Posterior cingulate gyrus (tissue), 11 donors: ENCODE results near the gene EGFL6.
"Not testable (repeated sequence)": the region's sequence is repeated elsewhere in the genome, so short reads cannot be mapped to it uniquely, and the experiment has no call there.

Experiments used
- DNase-seq, 10 donors: peaks; one replicate each; pipeline versions ENCODE4 v3.0.0 to v3.0.0-alpha.2; 2020 to 2021; ENCODE audit warnings: mixed read lengths in 3 of 10
- intact Hi-C: fragments of 100-400 bp; cut with DNase I; formaldehyde crosslinking; loops from one replicate; pipeline ENCODE4 v1.15.1; 2023

The EGFL6 gene

GRCh38 chrX:13587786-13588477, 18.5 kb downstream of the EGFL6 start:
- intact Hi-C loops: no loop called here

GRCh38 chrX:13590207-13590606, 20.8 kb downstream of the EGFL6 start:
- intact Hi-C loops: no loop called here
- no peak for DNase-seq

More at GRCh38 chrX:13587786-13588477, 18.5 kb downstream of the EGFL6 start:
- no peak for DNase-seq

- intact Hi-C loops: no loop called here
- DNase-seq: no peak
Observed at GRCh38 chrX:13590914-13591313, 21.5 kb downstream of the EGFL6 start.

- no peak for DNase-seq
- intact Hi-C loops: no loop called here
Observed at GRCh38 chrX:13597874-13598273, 28.5 kb downstream of the EGFL6 start.

GRCh38 chrX:13598877-13599276, 29.5 kb downstream of the EGFL6 start:
- DNase-seq: no peak
- intact Hi-C loops: no loop called here

GRCh38 chrX:13599491-13599890, 30.1 kb downstream of the EGFL6 start:
- intact Hi-C loops: no loop called here
- DNase-seq: no peak

GRCh38 chrX:13605611-13606010, 36.2 kb downstream of the EGFL6 start:
- intact Hi-C loops: no loop called here
- DNase-seq: no peak

- intact Hi-C loops: no loop called here
- DNase-seq: no peak
Observed at GRCh38 chrX:13607331-13607995, 38.1 kb downstream of the EGFL6 start.

- DNase-seq: no peak
- intact Hi-C loops: no loop called here
Observed at GRCh38 chrX:13607996-13608365, 38.6 kb downstream of the EGFL6 start.

- intact Hi-C loops: no loop called here
- no peak for DNase-seq
Observed at GRCh38 chrX:13614154-13614553, 44.8 kb downstream of the EGFL6 start.

- intact Hi-C loops: no loop called here
- no peak for DNase-seq
Observed at GRCh38 chrX:13620207-13620606, 50.8 kb downstream of the EGFL6 start.

GRCh38 chrX:13622401-13622964, 53.1 kb downstream of the EGFL6 start:
- intact Hi-C loops: no loop called here
- no peak for DNase-seq

- DNase-seq: no peak
Observed at GRCh38 chrX:13627306-13627705, 57.9 kb downstream of the EGFL6 start.

GRCh38 chrX:13637224-13637623, 67.8 kb downstream of the EGFL6 start:
- intact Hi-C loops, DNase-seq: not testable (repeated sequence)

More at GRCh38 chrX:13627306-13627705, 57.9 kb downstream of the EGFL6 start:
- intact Hi-C loops: no loop called here

- DNase-seq: no peak
- intact Hi-C loops: no loop called here
Observed at GRCh38 chrX:13638021-13638420, 68.6 kb downstream of the EGFL6 start.

GRCh38 chrX:13638826-13639225, 69.4 kb downstream of the EGFL6 start:
- no peak for DNase-seq
- intact Hi-C loops: no loop called here

- DNase-seq, intact Hi-C loops: not testable (repeated sequence)
Observed at GRCh38 chrX:13641684-13642083, 72.3 kb downstream of the EGFL6 start.

GRCh38 chrX:13645464-13646153, 76.2 kb downstream of the EGFL6 start:
- no peak for DNase-seq
- intact Hi-C loops: loop anchor here (5.0 kb wide), 2 partner anchors 138 to 673 kb away; no protein-coding TSS in a partner anchor

- peak in 8 of 10 donors; percentile 18 to 94 (median 50) for DNase-seq
- intact Hi-C loops: loop anchor here (5.0 kb wide), 2 partner anchors 139 to 674 kb away; no protein-coding TSS in a partner anchor
Observed at GRCh38 chrX:13646154-13646549, 76.8 kb downstream of the EGFL6 start.

GRCh38 chrX:13647709-13648212, 78.4 kb downstream of the EGFL6 start:
- DNase-seq: no peak
- intact Hi-C loops: loop anchor here (5.0 kb wide), 2 partner anchors 140 to 675 kb away; no protein-coding TSS in a partner anchor

- DNase-seq: not testable (repeated sequence)
- intact Hi-C loops: loop anchor here (5.0 kb wide), 2 partner anchors 141 to 676 kb away; no protein-coding TSS in a partner anchor
Observed at GRCh38 chrX:13648336-13648735, 78.9 kb downstream of the EGFL6 start.
